HG03469 (cell line): ENCODE measurements around the gene C1QTNF1.

Source experiments
- ATAC-seq: cut with Tn5 transposase; IDR thresholded peaks from one replicate; pipeline ENCODE4 v1.9.1; 2021; ENCODE audit warnings: mild to moderate bottlenecking, moderate library complexity, moderate number of reproducible peaks; ENCODE audit not compliant: unreplicated experiment

Gene C1QTNF1

DNA sequence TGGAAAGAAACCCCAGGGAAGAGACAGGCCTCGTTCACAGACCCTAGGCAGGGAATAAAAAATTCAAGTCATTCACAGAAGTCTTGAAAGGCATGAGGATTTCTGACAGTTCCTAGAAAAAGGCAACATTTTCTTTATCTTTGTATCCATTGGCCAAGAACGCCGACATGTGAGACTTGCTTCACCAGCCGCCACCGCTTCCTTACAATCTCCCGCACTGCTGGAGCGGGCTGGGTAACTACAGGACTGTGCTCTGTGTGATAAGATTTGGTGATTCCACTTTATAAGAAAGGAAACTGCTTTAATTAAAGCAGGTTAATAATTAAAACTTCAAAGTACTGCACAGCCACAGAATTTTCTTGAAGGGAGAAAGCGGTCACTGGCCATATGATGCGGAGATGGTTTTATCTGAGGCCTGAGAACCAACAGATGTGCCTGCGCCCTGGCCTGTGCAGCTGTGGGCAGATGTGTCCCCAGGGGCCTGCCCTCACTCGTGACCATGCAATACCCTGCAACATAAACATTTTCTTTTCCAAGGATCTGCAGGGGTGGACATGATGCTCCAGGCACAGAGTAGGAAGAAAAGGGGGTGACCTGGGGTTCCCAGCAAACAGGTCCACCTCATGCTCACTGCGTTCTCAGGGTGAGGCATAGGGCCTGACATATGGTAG lies 31.3 kb upstream of the C1QTNF1 start:
- ATAC-seq: no peak

GRCh38 chr17:78993241-78993956 lies 30.6 kb upstream of the C1QTNF1 start:
- ATAC-seq: no peak

GRCh38 chr17:78993981-78994671 lies 29.8 kb upstream of the C1QTNF1 start:
- ATAC-seq: no peak

- ATAC-seq: no peak
These were observed 28.8 kb upstream of the C1QTNF1 start for GRCh38 chr17:78995022-78995760.

DNA sequence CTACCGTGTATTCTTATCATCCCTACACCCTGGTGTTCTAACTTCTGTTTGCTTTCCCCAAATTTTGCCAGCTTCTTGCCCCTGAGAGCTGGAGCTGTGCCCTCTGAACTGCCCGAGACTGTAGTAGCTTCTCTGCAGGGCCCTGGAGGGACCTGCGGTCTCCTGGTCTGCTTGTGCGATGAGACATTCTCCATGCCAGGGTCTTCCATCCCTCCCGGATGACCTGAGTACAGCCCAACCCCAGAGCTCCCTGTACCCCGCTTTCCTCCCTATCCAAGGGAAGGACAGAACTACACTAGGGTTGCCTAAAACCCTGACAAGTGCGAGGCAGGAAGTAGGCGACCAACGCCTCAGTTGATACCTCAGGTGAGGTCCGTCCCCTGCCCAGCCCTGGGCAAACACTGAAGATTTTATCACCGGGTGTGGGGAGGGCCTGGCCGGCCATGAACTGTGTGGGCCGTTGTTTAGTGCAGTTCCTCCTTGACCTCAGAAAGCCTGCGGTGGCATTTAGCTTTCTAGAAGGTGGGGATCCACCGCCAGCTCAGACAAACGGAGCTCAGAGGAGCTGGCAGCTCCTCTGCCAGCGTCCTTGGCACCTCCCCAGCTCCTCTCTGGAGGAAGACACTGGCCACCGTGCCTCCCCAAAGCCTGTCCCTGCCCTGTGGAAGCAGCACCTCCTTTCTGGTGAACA lies 28.1 kb upstream of the C1QTNF1 start:
- no peak for ATAC-seq

DNA sequence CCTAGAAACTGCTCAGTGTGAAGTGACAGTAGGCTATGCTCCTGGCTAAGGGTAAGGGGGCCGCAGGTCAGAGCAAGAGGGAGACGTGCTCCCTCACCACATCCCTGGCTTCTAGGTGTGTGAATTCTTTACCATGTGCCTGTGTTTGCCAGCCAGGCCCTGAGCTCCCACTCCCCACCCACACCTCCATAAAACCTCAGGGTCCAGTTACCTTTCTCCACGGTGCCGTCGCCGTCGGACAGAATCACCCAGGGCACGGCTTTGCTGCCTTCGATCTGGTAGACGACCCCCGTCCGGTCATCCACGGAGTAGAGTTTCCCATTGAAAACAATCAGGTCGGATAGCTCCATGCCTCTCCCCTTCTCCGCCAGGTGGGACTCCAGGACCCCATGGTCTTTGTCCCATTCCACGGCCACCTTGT lies 27.2 kb upstream of the C1QTNF1 start:
- ATAC-seq: no peak

DNA sequence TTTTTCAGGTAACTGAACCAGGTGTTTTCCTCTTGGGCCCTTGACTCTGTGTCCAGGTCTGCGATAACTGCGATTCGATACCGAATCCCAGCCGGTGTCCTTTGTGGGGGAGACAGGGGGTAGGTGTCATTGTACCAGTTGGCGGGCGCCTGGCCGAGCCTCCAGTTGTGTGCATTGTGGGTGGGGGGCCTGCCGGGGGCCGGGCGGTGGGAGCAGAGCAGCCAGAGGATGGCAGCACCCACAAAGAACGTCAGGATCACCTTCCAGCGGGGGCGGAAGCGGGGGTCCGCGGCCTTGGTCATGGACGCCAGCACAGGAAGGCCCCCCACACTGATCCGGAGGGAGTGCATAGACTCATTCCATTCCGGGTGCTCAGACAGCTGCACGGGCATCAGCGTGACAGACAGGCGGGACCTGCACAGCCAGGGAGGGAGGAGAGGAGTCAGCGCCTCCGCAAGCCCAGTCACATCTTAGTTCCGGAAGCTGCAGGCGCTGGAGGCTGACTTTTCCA lies 26.7 kb upstream of the C1QTNF1 start:
- no peak for ATAC-seq

GRCh38 chr17:78997881-78998280 lies 26.1 kb upstream of the C1QTNF1 start:
- no peak for ATAC-seq

DNA sequence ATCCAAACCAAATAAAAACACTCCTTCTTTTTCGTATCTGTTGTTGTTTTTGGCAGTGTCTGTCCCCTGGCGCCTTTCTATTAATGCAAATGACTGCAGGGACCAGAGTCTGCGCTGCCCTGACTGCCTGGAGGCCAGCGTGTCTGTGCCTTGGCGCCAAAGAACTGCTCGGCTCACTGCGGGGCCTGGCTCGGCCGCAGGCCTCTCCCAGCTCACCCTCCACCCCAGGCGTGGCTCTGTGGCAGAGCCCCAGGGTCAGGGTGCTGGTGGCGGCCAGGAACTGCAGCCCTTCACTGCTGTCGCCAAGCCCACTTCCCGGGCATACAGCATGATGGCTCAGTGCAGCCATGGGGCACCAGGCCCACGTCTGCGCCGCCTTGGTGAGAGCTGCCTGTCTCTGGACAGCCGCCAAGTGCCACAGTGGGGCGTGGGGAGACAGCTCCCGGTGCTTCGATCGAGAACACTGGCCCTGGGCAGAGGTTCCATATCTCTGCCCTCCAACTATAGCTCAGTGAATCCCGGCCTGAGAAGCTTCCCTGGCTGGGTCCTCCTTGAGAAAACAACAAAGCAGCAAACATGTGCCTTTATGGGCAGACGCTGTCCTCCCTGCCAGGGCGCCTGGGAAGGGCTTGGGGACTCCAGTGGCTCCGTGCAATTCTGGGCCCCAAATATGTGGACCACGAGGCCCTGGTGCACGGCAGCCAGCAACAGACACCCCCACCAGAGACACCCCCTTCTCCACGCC lies 25.5 kb upstream of the C1QTNF1 start:
- no peak for ATAC-seq

GRCh38 chr17:78999056-78999768 lies 24.8 kb upstream of the C1QTNF1 start:
- ATAC-seq: no peak

DNA sequence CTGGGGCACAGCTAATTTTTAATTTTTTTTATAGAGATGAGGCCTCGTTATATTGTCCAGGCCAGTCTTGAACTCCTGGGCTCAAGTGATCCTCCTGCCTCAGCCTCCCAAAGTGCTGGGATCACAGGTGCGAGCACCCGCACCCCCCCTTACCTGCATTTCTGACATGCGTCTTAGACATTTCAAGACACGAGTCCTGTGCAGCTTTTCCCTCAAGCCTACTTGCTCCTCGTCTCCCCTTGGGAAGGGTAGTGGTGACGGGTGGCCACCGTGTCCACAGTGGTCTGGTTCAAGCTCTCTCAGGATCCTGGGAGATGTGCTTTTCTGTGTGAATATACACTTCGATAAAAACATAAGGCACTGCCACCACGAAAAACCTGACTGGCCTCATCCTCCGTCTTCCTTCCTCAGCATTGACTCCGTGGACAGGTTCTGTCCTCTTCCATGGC lies 24.0 kb upstream of the C1QTNF1 start:
- no peak for ATAC-seq

GRCh38 chr17:79000396-79001189 lies 23.4 kb upstream of the C1QTNF1 start:
- no peak for ATAC-seq

DNA sequence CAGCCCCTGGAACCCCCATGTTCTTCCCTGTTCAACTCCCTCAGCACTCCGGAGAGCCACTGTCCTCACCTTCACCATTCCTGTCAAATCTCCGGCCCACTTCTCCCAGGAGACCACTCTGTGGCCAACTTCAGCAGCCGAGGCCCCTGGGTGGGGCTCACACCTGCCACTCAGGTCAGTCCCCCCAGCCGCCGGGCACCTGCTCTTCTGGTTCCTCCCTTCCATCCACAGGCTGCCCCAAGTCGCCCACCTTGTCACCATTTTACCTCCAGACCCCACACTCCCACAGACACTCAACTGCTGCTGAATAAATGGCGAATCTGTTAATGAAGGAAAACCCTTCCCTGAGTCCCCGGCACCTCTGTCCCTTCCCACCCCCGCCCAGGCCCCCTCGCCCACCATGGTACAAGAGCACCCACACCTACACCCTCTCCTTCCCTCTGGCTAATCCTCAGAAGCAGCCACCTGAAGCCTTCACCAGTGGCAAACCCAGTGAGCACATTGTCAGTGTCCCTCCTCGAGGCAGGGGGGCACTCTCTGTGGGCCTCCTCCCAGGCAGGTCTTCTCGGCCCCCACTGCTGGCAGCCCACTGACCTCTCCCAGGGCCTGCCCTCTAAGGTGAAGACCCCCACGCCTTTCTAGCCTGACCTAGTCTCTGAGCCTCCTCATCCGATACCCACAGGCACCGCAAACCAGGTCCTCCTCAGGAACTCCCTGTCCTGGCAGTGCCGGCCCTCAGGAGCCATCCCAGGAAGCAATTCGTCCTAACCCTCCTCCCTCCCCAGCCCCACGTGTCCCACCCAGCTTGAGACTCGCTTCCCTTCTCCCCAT lies 22.6 kb upstream of the C1QTNF1 start:
- no peak for ATAC-seq

DNA sequence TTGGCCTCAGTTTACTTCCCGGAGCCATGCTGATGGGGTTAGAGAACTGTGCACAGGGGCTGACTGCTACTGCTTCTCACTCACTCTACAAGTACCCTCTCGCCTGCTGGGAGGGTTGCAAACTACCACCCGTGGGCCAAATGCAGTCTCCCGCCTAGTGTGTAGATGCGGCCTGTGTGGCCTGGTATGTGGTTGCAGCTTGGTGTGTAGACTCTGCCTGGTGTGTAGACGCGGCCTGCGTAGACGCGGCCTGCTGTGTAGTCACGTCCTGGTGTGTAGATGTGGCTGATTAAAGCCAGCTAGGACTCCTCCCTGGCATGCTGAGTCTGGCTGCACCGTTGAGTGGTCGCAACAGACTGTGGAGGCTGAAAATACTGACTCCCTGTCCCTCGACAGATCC lies 21.7 kb upstream of the C1QTNF1 start:
- no peak for ATAC-seq

DNA sequence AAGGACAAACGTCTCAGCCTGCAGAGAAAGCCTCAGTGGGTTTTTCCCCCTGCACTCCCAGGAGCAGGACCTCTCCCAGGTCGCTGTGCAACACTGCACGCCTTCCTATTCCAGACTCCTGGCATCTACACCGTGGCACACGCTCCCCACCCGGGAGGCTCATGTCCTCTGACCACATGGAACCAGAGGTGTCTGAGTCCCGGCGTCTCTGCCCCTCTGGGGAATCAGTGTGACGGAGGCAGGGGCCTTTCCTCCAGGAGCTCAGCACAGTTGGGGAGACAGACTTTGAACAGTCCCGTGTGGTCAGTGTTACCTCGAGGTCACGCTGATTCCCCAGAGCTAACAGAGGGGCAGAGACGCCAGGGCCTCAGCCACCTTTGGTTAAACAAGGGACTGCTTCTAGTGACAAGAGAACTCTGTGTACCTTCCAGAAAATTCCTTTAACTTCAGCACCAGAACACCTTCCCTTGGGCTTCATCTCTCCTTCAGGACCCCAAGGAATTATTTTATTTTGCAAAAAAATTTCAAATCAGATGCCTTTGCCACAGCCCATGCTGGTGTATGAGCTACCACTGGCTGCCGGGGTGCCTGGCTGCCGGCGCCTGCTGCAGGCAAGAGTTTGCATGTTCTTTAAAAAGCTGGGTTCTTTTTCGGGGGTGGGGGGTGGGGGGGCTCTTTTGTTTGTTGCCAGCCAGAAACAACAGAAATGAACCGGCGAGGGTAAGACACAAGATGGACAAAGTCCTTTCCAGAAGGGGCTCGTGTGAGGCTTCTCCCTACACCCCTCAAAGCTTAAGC lies 21.0 kb upstream of the C1QTNF1 start:
- ATAC-seq: no peak

GRCh38 chr17:79003661-79004411 lies 20.1 kb upstream of the C1QTNF1 start:
- ATAC-seq: no peak
